GM23248 (cell line): ENCODE data around the gene GDI1.

Experiments used
- EZH2 ChIP-seq: fragments of 200-600 bp; sonication (generic); IDR thresholded peaks from 2 replicates; pipeline ENCODE4 v1.6.1; 2018; ENCODE audit warnings: antibody characterized with exemption, mild to moderate bottlenecking; ENCODE audit not compliant: insufficient read depth, poor library complexity, severe bottlenecking
- EZH2phosphoT487 ChIP-seq: fragments of 200-600 bp; sonication (generic); IDR thresholded peaks from 2 replicates; pipeline ENCODE4 v1.6.1; 2018; ENCODE audit warnings: antibody characterized with exemption, moderate library complexity, mild to moderate bottlenecking, low read depth; ENCODE audit not compliant: insufficient read depth

- no peak for TF ChIP-seq EZH2
- TF ChIP-seq EZH2phosphoT487 = no peak
These were observed 36.0 kb downstream of the GDI1 start for GRCh38 chrX:154472685-154473632.
